GM19467 (cell line): ENCODE results near the gene SMCO3.
"Not testable (repeated sequence)": the region's sequence is repeated elsewhere in the genome, so short reads cannot be mapped to it uniquely, and the experiment has no call there.

Experiments used
- ATAC-seq: cut with Tn5 transposase; IDR thresholded peaks from one replicate; pipeline ENCODE4 v1.9.1; 2021; ENCODE audit warnings: mild to moderate bottlenecking, moderate library complexity; ENCODE audit not compliant: unreplicated experiment

SMCO3 gene

GRCh38 chr12:14776236-14776961, 37.6 kb downstream of the SMCO3 start:
- no peak for ATAC-seq

DNA sequence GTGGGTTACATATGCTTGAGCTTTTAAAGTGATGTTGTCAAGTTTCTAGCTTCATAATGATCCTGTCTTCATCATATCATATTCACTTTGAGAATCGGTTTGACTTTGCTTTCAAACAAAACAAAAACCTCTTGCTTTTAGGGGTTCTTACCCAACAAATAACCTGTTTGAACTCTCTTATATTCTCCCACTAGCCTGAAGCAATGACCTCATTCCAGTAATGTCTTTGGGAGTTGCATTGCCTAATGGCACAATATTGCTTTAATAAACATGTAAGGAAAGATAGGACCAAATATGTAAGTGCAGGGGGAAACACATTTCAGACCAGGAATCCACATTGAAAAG, 38.4 kb downstream of the SMCO3 start:
- ATAC-seq = no peak

- no peak for ATAC-seq
Observed at GRCh38 chr12:14774906-14775635, 38.9 kb downstream of the SMCO3 start.

- ATAC-seq = peak; percentile 48
Observed at GRCh38 chr12:14774074-14774905, 39.7 kb downstream of the SMCO3 start.

DNA sequence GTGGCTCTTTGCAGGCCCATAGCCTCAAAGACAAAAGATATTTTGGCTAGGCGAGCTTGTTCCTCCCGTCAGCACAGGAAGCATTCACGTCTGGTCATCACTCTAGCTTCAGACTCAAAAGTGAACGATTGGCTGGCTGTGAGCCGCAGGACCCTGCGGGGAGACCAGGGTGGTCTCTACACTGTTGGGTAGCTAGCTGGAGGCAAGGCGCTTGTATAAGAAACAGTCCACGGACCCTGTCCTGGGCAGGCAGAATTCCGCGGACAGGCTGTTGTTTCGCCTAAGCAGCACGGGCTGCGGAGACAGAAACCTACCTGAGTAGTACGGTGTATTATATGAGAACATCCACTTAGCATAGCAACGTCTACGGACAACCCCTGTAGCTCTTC, 40.3 kb downstream of the SMCO3 start:
- no peak for ATAC-seq

GRCh38 chr12:14772946-14773345, 41.0 kb downstream of the SMCO3 start:
- ATAC-seq = no peak

GRCh38 chr12:14771651-14772137, 42.3 kb downstream of the SMCO3 start:
- no peak for ATAC-seq

- peak; percentile 28 for ATAC-seq
Observed at GRCh38 chr12:14770496-14771461, 43.2 kb downstream of the SMCO3 start.

DNA sequence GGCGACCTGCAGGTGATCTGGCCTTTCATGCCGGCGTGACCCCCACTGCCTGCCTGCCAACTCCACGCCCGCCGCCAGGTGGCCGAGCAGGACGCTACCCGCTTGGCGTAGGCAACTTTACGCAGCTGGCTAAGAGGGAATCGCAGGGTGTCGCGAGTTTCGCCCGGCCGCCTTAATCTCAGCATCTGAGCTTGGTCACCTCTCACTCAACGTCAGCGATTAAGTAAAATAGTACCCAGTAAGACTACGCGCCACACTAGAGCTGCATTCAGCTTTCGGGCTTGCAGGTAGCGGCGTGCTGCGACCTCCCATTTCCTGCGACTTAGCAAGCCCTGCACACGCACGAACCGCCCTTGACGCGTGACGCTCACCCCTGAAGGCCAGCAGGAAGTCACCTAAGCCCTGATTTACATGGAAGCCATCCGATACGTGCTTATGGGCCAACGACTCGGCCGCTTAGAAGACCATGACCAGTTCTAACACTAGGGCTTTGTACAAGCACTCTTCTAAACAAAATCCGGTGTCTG, 44.0 kb downstream of the SMCO3 start:
- peak; percentile 39 for ATAC-seq

GRCh38 chr12:14769466-14769968, 44.5 kb downstream of the SMCO3 start:
- no peak for ATAC-seq

- no peak for ATAC-seq
Observed at GRCh38 chr12:14768823-14769405, 45.1 kb downstream of the SMCO3 start.

DNA sequence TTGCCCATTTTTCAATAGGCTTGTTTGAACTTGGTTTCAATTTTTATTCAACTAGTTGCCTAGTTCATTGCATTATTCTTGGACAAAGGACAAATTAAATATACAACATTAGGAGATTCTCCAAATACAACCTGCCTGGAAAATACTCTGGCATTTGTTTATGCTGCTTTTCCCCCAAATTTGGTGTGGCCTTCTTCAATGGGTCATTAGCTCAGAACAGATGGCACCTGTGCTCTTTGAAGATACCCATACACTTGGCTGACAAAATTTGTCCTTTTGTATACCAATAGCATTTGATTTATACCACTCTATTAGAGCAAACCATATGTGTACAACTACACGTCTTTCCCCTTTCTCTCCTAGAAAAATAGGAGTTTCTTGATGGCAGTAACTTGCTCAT, 46.4 kb downstream of the SMCO3 start:
- no peak for ATAC-seq

DNA sequence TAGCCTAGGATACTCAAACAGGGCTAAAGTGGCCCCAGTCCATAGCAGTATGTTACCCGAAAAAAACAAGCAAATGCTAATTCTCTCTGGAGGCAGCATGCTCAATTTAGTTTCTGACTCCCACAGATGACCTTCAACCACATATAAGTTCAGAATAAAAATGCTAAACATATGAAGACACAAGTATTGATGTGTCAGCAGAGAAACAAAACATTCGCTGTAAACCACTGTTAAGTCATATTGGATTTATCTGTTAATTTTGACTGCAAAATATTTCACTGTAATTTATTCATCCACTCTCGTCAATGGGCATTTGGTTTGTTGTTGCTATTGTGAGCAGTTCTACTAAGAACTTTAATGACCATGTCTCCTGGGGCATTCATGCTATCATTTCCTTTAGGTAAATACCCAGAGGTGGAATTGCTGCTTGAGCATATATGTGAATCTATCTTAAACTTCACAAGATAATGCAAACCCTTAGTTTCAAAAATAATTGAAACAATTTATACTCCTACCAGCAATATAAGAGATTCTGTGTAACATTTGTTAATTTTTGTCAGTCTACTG, 47.2 kb downstream of the SMCO3 start:
- ATAC-seq = no peak

- not testable (repeated sequence) for ATAC-seq
Observed at GRCh38 chr12:14766020-14766419, 48.0 kb downstream of the SMCO3 start.

DNA sequence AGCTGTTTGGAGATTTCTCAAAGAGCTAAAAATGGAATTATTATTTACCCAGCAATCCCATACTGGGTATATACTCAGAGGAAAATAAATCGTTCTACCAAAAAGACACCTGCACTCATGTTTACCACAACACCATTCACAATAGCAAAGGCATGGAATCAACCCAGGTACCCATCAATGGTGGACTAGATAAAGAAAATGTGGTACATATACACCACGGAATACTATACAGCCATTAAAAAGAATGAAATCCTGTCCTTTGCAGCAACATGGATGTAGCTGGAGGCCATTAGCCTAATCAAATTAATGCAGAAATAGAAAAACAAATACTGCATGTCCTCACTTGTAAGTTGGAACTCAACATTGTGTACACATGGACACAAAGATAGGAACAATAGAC, 48.6 kb downstream of the SMCO3 start:
- ATAC-seq = no peak

- not testable (repeated sequence) for ATAC-seq
Observed at GRCh38 chr12:14759711-14760280, 54.2 kb downstream of the SMCO3 start.

DNA sequence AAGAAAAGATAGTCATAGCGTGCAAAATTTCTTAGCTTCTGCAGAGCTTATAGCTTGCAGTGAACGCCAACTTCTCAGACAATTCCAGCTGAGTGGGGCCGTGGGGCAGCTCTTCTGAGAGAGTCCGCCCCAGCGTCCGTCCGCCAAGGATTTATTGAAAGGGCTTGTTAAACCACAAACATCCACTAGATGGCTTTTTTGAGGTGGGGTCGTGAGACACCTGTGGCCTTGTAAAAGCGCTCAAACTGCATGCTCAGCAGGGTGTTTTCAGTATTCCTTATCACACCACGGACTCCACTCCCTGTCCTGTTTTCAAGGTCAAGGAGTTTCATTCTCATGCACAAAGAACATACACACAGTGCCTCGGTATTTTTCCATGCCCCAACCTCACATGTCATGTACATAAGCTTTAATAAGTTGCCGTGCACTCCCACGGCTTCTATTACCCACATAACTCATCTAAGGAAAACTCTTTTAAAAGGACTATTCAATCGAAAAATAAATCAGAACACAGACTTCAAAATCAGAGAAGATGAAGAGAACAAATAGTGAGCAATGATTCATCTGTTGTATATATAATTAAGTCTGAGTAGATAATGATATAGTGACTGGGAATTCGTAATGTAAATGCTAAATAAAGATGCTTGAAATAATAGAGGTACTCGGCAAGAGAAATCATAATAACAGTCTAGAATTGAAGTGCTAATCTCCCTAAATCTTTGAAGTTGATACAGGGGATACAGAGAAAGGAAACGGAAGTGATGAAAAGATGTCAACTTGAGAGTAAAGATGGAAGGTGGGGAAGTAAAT, 57.4 kb downstream of the SMCO3 start:
- ATAC-seq = no peak
